Neural progenitor cell (in vitro differentiated cells): ENCODE data around the gene ME2.

Source experiments
- EZH2phosphoT487 ChIP-seq: fragments of 200-600 bp; sonication (generic); IDR thresholded peaks from 2 replicates; pipeline ENCODE4 v1.6.1; 2017; ENCODE audit warnings: antibody characterized with exemption
- TF ChIP-seq, protein P1 (sequence below): fragments of 200-600 bp; sonication (generic); IDR thresholded peaks from 2 replicates; pipeline ENCODE4 v1.5.1; 2017; ENCODE audit warnings: antibody characterized with exemption, mild to moderate bottlenecking

DNA sequence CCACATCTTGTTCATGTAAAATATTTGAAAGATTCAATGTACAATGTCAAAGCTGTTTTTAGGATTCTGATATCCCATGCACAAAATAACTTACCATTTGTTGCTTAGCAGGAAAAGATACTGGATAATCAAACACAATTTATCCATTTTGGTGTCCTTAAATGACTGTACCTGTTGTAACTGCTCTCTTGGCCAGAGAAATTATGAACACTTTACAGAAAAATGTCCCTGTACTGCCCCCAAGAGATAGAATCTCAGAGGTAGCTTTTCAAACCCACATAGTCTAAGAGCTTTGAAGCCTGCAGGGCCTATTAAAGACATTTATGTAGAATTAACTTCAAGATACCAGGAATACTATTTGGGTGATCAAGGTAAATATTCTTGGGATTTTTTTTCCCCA is 12.2 kb upstream of the ME2 start:
- TF ChIP-seq EZH2phosphoT487, result no peak
- TF ChIP-seq, protein P1, sequence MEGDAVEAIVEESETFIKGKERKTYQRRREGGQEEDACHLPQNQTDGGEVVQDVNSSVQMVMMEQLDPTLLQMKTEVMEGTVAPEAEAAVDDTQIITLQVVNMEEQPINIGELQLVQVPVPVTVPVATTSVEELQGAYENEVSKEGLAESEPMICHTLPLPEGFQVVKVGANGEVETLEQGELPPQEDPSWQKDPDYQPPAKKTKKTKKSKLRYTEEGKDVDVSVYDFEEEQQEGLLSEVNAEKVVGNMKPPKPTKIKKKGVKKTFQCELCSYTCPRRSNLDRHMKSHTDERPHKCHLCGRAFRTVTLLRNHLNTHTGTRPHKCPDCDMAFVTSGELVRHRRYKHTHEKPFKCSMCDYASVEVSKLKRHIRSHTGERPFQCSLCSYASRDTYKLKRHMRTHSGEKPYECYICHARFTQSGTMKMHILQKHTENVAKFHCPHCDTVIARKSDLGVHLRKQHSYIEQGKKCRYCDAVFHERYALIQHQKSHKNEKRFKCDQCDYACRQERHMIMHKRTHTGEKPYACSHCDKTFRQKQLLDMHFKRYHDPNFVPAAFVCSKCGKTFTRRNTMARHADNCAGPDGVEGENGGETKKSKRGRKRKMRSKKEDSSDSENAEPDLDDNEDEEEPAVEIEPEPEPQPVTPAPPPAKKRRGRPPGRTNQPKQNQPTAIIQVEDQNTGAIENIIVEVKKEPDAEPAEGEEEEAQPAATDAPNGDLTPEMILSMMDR, result no peak
